SU-DHL-6 (cell line): ENCODE results near the gene IGSF21.

Source experiments
- CTCF ChIP-seq: fragments of 200-600 bp; sonication (generic); IDR thresholded peaks from one replicate; pipeline ENCODE4 v1.5.1; 2017; ENCODE audit warnings: antibody characterized with exemption, mild to moderate bottlenecking, low read length, moderate library complexity; ENCODE audit not compliant: insufficient read depth, poor library complexity, severe bottlenecking
- EZH2phosphoT487 ChIP-seq: fragments of 200-600 bp; sonication (generic), shearing (Covaris generic); conservative IDR thresholded peaks from 2 replicates; pipeline ENCODE4 v1.6.1; 2018; ENCODE audit warnings: mild to moderate bottlenecking, antibody characterized with exemption, low read length, moderate library complexity, mixed read lengths

GRCh38 chr1:18062185-18062584, 45.4 kb upstream of the IGSF21 start:
- TF ChIP-seq CTCF = no peak
- TF ChIP-seq EZH2phosphoT487 = no peak
